Measurements from ENCODE around the gene CPSF4L.
"Not testable (repeated sequence)": the region's sequence is repeated elsewhere in the genome, so short reads cannot be mapped to it uniquely, and the experiment has no call there.

The CPSF4L gene, protein sequence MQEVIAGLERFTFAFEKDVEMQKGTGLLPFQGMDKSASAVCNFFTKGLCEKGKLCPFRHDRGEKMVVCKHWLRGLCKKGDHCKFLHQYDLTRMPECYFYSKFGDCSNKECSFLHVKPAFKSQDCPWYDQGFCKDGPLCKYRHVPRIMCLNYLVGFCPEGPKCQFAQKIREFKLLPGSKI

DNA sequence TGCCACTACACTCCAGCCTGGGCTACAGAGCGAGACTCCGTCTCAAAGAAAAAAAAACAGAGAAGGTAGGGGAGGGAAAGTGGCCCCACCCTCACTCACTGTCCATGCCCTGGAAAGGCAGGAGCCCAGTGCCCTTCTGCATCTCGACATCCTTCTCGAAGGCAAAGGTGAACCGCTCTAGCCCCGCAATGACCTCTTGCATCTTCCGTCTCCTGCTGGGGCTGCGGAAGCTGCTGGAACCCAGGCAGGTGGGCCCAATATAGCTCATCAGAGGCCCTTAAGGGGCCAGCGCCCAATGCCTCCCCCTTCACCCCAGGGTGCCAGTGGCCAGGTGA, at the start of gene CPSF4L:
TSS of gene CPSF4L (minus strand) at position 264 of the 335 bp plus-strand sequence. CDS start at position 202, 62 bp downstream.
- no peak for DNase-seq

DNA sequence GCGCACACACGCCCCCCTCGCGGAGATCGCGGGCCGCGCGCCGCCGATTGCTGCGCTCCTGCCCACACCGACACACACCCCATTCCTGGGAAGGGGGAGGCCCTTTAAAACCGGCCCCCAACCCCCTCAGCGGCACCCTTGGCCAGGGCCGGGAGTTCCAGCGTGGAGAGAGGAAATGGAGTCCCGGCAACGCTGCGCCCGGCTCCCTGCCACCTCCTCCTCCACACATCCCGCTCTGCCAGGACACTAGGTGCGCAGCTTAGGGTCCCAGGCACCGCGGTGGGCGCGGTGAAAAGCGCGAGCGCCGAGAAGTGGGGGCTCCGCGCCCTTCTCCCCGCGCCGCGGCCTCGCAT, 49.7 kb upstream of the CPSF4L start:
- no peak for DNase-seq

DNA sequence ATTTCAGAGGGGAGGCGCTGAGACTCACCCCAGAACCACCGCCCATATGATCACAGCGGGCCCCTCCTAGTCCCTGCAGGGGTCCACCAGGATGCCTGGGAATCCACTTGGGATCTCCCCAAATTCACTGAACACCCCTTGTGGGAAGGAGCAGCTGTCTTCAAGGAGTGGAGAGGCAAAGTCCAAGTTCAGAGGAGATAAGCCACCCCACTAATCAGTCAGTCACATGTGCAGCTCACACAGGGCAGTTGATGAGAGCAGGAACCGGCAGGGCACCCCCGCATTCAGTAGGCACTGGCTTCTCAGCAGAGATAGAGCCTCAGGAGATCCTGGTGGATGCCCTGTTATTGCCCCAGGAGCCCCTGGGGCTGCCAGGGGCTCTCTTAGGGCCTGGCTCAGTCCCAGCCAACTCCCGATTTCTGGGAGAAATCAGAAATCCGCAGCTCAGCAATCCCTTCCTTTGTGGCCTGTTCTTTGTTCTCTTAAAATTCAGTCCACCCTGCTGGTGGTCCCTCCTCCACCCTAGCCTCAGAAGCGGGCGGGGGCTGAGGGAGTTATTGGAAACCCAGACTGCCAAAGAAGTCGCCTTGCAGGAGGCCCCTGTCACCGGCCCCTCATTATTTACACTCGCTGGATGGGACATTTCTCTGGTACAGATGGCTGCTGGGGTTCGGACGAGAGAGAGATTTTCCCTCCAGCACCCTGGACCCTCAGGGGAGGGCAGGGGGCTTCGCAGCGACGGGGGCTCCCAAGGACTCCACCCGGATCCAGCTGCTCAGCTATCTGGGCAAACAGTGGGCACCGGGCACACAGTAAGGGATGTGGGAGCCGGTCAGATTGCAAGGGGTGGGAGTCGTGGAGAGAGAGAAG, 48.3 kb upstream of the CPSF4L start:
- no peak for DNase-seq

DNA sequence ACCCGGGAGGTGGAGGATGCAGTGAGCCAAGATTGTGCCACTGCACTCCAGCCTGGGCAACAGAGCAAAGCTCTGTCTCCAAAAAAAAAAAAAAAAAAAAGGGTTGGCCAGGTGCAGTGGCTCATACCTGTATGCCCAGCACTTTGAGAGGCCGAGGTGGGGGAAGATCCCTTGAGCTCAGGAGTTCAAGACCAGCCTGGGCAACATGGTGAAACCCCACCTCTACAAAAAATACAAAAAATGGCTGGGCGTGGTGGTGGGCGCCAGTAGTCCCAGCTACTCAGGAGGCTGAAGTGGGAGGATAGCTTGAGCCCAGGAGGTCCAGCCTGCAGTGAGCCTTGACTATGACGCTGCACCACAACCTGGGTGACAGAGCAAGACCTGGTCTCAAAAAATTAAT, 47.3 kb upstream of the CPSF4L start:
- DNase-seq, result not testable (repeated sequence)

DNA sequence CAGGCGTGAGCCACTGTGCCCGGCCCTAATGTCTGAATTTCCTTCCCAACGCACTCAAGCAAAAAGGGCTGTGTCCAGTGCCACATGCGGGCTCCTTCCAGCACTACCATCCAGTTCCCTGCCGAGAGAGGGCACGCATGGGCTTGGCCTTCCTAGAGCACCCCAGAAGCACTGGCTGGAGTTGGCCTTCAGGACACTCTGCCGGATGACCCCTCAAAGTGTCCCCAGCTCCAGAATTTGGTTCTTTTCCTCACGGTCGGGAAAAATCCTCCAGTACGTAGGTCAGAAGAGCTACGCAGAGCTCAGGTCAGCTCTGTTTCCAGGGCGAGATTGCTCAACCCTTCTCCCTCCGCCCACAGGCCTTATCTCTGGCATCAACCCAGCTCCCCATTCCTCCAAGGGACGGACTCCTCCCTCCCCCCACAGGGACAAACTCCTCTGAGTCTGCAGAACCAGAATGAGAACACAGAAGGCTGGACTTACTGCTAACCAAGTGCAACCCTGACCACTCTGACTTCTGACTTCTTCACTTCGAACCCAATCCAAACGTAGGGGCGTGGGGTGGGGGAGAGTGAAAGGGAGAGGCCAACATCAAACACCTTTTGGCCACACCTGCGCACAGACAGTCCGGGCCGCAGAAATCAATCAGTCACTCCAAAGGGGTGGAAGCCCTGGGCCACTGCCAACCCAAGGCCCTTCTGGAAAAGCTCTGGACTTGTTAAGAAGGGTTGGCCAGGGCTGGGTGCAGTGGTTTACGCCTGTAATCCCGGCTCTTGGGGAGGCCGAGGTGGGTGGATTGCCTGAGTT, 46.5 kb upstream of the CPSF4L start:
- no peak for DNase-seq

DNA sequence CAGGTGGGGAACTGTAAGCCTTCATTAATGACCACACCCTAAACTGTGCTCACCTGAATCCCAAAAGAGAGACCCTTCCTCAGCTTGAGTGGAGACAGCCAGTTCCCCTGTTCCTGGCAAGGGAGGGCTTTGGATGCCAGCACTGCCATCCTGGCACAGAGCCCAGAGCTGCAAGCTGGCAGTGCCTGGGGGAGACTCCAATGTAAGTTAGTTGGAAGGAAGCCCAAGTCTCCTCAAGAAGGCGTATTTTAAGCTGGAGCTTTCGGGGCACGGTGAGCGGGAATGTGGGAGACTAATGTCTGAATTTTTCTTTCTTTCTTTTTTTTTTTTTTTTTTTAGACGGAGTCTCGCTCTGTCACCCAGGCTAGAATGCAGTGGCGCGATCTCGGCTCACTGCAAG, 45.5 kb upstream of the CPSF4L start:
- DNase-seq, result no peak

DNA sequence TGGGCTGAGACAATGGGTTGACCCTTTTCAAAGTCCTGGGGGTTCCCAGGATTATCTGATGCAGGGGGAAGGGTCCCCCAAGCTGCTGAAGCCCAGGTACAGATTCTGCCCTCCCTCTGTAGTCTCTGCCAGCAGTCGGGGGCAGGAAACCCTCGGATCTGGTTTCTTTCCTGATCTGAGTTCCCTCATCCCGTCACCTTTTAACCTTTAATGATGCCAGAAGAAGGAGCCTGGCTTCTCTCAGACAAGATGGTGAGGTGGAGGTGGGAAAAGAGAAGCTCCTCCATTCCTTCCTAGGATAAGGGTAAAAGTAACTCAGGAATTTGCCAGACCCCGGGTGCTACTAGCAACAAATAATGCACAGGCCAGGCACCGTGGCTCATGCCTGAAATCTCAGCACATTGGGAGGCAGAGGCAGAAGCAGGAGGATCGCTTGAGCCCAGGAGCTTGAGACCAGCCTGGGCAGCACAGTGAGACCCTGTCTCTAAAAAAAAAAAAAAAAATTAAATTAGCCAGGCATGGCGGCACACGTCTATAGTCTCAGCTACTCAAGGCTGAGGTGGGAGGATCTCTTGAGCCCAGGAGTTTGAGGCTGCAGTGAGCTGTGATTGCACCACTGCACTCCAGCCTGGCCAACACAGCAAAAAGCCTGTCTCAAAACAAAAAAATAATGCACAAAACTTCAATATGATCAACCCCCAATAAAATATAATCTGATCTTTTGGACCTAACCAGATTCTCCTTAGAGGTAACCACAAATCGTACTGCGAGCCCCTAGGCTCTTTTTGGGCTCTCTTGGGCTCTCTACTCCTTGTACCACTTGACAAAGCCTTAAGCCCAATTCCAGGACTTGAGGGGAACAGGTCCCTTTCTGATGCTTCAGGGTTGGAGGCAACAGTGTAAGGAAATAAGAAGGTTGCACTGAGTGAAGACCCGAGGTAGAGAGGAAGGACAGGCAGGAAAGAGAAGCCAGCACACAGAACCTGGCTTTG, 44.5 kb upstream of the CPSF4L start:
- no peak for DNase-seq

DNA sequence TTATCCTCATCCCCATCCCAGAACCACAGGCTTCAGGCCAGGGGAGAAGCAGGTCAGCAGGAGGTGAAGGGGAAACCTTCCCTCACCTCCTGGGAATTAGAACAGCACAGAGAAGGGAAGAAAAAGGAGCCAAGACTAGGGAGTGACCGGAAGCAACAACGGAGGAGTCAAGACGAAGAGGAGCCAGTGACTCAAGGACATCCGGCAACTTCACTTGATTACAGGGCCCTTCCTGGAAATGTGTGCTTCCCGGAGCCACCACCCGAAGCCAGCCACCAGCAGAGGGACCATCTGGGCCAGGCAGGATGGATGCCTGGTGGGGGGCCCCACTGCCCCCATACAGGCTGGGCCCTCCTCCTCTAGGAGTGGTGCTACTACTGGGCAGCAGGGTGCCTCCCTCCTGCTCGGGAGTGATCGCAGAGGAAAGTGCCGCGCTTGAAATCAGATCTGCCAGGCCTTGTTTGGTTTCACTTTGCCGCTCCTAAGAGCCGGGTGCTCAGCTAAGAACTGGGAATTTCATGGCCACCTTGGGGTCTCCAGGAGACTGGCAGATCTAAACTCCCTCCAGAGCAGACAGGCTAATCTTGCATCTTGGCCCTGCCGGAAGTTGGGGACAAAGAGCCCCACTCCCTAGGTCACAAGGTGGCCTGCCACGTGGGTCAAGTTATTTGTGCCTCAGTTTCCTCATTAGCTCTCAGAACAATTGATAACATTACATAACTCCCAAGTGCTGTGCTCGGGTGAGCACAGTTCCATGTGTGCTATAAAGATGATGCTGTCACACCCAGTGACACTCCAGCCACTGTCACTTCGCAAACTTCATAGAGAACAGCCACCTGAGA, 43.5 kb upstream of the CPSF4L start:
- DNase-seq, result no peak

DNA sequence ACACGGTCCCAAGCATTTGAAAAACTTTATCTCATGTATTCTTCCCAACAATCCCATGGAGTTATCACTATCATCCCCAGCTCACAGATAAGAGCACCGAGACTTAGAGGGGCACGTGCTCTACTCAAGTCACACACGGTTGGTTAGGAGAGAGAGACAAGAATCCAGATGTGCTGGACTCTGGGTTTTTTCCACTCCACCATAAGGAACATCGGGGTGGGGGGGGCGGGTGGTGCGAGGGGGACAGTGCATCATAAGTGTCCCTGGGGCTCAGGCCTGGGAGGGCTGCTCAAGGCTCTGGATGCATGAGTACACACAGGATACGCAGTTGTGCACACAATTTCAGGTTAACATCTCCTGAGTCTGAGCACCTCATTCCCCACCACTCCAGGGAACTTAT, 42.8 kb upstream of the CPSF4L start:
- no peak for DNase-seq

DNA sequence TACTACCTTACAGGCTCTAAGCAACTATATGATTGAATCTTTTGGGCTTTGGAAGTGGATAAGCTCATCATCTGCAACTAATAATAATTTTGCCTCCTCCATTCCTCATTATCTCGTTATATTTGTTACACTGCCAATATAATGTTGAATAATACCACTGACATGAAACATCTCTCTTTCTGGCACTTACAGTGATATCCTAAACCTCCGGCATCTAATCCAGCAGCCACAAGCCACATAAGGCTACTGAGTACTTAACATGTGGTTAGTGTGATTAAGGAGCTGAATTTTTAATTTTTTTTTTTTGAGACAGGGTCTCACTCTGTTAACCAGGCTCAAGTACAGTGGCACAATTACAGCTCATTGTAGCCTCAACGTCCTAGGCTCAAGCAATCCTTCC, 40.5 kb upstream of the CPSF4L start:
- DNase-seq, result no peak

DNA sequence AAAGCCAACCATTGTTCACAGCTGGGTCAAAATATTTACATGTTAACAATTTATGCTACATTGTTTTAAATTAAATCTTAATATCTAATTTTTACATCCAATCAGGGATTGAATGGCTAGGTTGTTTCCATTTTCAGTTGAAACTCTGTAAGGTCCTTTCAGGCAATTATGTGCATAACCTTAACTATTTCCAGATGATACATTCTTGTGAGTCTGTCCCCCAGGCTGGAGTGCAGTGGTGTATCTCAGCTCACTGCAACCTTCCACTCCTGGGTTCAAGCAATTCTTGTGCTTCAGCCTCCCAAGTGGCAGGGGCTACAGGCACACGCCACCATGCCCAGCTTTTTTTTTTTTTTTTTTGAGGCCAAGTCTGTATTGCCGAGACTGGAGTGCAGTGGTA, 39.7 kb upstream of the CPSF4L start:
- DNase-seq, result no peak

DNA sequence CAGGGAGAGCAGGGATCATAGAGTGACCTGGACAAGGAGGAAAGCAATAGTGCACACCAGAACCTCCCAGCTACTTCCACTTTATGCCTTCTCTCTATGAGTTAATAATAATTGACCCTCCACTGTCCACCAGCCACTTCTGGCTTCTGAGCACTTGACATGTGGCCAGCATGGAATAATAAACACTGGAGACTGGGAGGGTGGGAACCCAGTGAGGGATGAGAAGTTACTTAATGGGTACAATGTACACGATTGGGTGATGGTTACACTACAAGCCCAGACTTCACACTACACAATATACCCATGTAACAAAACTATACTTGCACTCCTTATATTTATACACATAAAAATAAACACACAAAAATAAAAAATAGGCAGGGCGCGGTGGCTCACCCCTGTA, 38.7 kb upstream of the CPSF4L start:
- DNase-seq, result no peak

DNA sequence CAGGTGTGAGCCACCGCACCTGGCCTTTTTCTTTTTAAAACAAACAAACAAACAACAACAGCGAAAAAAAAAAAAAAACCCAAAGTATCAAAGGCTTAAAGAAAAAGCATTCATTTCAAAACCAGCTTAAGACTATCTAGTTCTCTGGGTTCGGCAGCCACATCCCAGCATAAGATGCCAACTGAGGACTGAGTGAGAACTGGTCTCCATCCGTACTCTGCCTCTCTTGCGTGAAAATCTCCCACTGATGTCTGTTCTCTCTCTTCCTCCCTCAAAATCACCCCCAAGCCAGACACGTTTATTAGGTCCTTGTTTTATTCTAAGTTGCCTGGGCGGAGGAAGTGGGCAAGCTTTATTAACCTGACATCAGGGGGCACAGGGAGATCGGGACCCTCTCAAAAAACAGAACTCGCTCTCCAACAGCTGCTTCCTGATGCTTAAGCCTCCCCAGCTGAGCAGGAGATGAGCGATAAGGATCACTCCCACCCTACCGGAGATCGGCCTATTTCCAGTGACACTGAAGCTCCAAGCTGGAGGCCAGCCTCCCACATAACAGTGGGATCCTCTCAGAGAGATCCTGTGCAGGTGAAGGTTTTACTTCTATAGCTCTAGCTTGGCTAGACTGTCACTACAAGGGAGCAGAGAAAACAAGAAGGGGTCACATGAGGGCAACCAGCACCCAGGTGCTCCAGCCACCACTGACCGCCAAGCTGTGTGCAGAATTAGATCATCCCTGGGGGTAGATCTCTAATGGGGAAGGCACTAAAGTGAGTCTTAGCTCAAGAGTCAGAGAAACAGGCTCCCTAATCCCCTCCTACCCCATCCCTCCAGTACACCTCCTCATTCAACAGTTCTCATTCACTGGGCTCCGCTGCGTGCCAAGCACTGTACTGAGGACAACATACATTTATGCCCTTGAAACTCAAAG, 36.5 kb upstream of the CPSF4L start:
- no peak for DNase-seq

DNA sequence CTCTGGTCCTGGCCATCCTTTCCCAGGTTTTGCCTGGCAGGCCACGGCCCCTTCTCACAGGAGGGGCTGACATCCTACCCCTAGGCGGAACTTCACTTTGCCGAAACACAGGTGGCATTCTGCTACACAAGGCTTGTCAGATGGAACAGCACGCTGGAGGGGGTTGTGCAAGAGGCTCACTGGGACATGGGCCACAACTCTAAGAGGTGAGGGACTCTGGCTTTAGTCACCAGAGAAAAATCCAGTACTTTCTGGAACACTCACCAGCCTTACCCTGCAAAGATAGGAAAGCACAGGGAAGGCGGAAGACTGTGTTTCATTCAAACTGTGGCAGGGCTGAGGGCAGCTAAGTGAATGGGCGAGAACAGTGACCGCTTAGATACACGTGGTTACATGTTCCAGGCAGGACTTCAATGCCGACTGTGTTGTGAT, 31.8 kb upstream of the CPSF4L start:
- no peak for DNase-seq

DNA sequence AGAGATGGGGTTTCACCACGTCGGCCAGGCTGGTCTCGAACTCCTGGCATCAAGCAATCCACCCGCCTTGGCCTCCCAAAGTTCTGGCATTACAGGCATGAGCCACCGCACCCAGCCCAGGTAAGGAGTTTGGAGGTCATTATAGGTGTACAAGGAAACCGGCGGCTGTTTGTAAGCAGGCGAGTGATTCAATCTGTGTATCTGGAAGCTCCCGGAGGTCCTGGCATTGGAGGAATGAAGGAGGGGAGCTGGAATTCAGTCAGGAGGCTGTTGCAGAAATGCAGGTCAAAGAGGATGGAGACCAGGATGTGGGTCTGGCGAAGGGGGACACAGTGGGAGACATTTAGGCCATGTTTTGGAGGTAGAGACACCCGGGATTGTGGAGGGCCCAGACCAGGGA, 31.4 kb upstream of the CPSF4L start:
- DNase-seq, result no peak

DNA sequence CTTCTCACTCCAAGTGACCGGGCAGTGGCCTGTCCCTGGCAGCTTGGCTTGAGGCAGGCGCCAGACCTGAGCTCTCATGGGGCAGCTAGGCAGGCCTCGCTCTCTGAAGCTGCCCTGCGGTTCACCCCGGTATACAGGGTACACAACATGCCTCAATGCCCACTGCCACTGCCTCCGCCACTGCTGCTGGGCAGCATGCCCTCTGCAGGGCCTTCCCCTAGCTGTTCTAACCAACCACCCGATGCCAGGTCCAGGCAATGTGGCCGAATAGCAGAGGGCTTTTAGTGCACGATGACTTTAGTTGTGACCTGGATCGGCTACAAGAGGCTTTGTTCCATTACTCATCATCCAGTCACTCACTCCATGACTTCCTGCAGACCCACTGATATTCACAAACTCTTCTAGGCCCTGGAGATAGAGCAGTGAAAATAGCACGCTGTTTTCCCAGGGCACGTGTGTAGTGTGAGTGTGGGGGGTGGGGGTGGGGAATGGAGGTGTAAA, 30.4 kb upstream of the CPSF4L start:
- DNase-seq, result no peak

DNA sequence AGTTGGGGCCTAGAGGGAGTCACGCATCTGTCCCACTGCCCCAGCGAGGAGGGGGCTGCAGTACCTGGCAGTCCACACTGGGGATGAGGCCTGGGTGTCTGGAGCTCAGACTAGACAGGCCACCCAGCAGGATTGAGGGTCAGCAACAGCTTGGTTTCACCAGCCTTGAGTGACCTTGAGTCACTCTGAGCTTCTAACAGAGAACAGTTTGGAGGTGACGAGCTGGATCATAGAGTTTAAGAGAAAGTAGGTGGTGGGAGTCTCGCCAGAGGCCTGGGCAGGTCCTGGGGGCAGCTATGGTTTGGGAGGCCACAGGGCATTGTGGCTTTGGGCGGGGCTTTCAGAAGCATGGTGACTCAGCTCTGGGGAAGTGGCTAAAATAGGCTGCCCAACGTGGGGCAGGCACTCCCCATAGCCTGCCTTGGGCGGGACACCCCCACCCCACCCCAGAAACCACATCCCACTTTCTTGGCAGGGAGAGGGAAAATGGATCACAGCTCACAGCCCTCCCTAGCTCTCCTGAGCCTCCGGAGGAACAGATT, 29.7 kb upstream of the CPSF4L start:
- DNase-seq, result no peak

DNA sequence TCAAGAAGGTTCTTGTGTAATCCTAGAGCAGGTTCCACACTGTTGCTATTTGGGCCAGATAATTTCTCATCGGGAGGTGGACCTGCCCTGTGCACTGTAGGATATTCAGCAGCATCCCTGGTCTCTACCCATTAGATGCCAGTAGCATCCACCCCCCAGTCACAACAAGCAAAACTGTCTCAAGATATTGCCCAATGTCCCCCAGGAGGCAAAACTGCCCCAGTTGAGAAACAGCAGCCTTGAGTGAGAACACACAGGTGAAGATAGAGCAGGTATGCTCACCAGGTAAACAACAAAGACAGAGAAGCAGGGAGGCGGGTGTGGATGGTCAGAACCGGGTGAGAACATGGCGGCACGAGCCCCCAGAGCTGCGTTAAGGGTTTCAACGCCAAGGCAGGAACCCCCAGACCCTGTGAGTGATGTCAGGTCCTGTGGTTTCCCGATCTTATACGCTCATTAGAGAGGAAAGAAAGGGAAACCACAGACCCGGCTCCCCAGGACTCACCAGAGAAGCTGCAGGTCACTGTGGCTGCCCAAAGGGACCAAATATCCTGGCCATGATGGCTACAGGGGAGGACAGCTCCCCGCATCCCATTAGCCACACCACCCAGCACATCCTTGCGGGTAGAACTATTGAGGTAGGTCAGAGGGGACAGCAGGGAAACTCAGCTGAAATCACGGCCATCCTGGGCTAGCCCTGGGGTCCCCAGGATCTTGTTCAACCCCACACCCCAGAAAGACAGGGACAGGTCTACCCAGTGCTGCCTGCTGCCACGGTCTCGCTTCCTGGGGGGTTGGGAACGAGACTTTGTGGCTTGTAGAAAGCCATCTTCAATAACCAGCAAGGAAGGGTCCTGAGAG, 28.9 kb upstream of the CPSF4L start:
- DNase-seq, result no peak

Measured in KG1 (cell line).